ENCODE data around the gene RNF125.
"Not testable (repeated sequence)": the region's sequence is repeated elsewhere in the genome, so short reads cannot be mapped to it uniquely, and the experiment has no call there.

Gene RNF125

DNA sequence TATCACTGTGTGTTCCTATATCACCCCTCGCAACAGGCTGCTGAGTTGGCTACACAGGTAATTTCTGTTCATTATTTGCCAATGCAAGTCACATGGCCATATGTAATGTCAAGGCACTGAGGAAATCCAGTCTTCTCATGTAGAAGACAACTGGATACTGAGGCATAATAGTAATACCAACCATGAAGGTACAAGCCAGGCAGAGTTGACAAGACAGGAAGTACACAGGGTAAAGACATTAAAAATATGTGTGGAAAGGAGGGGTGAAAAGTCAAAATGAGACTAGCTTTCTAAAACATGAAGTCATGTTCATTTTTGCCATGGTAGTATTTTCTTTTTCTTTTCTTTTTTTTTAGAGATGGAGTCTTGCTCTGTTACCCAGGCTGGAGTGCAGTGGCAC is 55.6 kb downstream of the RNF125 start:
- H3K4me3 ChIP-seq (ENCODE audit: low read depth, low read length), result no peak overlapping the region
- no peak for DNase-seq (ENCODE audit: low read depth)

DNA sequence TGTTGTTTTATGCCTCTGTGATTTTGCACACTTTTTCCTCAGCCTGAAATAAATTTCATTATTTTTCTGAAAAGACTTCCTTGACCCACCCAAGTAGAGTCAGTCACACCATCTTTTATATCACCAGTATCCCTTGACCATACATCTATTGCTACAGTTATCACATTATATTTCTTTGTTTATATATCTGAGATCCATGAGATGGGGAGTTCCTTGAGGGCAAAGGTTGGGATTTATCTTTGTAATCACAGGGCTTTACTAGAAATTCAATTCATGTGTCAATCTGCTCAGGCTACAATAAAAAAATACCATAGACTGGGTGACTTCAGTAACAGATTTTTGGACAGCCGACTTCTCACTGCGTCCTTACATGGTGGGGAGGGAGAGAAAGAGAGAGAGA is 60.2 kb downstream of the RNF125 start:
- DNase-seq (ENCODE audit: low read depth), result no peak
- no peak overlapping the region for H3K4me3 ChIP-seq (ENCODE audit: low read depth, low read length)

DNA sequence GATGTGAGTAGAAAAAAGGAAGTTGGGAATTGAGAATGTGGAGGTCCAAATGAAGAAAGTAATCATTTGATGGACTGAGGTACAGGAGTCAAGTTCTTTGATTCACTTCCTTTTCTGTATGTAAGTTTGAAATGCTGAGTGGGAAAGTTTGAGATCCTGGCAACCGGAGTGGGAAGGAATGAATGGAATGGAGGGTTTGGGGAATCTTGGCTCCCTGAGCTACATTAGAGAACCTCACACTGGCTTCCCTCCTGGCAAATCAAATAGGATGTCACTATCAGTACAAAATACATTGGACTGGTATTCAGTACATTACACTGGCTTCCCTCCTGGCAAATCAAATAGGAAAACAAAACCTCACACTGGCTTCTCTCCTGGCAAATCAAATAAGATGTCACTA is 63.3 kb downstream of the RNF125 start:
- DNase-seq (ENCODE audit: low read depth), result no peak
- no peak overlapping the region for H3K4me3 ChIP-seq (ENCODE audit: low read depth, low read length)

DNA sequence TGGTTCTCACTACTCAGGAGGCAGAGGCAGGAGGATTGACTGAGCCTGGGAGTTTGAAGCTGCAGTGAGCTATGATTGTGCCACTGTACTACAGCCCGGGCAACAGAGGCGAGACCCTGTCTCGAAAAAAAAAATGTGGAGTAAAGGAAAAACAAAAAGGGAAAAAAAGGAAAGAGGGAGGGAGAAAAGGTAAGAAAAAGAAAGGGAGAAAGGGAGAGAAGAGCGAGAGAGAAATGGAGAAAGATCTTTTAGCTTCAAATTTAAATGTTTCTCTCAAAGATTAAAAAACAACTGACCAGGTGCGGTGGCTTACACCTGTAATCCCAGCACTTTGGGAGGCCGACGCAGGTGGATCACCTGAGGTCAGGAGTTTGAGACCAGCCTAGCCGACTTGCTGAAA is 65.2 kb downstream of the RNF125 start:
- H3K4me3 ChIP-seq (ENCODE audit: low read depth, low read length), result no peak overlapping the region
- DNase-seq (ENCODE audit: low read depth), result no peak

DNA sequence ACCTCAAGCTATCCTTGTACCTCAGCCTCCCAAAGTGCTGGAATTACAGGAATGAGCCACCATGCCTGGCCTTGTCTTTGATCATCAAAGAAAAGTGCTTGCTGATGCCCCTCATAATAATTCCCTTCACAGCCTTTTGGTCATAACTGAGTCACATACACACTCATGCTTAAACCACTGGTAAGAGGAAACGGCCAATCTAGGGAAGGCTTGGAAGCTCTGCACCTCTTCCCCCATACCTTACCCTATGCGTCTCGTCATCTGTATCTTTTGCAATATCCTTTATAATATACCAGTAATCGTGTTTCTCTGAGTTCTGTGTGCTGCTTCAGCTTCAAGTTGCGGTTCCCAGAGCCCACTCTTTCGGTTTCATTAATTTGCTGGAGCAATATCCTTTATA is 68.3 kb downstream of the RNF125 start:
- DNase-seq (ENCODE audit: low read depth), result peak; percentile 28
- H3K4me3 ChIP-seq (ENCODE audit: low read depth, low read length), result no peak overlapping the region

DNA sequence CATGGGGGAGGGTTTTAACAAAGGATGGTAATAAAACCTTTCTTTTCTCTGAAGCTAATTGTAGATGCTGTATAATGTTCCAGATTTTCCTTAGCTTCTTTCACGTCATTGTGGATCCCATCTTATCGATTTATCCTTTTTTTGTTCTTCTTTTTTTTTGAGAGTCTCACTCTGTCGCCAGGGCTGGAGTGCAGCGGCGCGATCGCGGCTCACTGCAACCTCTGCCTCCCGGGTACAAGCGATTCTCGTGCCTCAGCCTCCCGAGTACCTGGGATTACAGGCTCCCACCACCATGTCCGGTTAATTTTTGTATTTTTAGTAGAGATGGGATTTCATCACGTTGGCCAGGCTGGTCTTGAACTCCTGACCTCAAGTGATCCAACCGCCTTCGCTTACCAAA is 72.2 kb downstream of the RNF125 start:
- not testable (repeated sequence) for H3K4me3 ChIP-seq (ENCODE audit: low read depth, low read length); DNase-seq (ENCODE audit: low read depth)

DNA sequence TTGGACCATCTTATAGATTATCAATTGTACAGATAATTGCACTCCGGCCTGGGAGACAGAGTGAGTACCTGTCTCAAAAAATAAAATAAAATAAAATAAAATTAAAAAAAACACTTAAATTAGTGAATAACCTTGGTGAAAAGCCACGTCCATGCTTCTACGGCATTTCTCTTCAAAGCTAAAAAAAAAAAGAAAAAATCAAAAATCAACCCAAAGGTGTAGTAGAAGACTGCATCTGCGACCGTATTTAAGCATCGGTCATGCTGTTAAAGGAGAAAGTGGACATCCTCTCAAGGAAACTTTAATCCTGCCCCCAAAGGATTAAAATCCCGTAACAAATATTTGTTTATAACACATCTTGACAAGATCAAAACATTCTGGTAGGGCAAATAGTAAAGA is 72.7 kb downstream of the RNF125 start:
- H3K4me3 ChIP-seq (ENCODE audit: low read depth, low read length), result peak overlapping the region; percentile 78
- no peak for DNase-seq (ENCODE audit: low read depth)

DNA sequence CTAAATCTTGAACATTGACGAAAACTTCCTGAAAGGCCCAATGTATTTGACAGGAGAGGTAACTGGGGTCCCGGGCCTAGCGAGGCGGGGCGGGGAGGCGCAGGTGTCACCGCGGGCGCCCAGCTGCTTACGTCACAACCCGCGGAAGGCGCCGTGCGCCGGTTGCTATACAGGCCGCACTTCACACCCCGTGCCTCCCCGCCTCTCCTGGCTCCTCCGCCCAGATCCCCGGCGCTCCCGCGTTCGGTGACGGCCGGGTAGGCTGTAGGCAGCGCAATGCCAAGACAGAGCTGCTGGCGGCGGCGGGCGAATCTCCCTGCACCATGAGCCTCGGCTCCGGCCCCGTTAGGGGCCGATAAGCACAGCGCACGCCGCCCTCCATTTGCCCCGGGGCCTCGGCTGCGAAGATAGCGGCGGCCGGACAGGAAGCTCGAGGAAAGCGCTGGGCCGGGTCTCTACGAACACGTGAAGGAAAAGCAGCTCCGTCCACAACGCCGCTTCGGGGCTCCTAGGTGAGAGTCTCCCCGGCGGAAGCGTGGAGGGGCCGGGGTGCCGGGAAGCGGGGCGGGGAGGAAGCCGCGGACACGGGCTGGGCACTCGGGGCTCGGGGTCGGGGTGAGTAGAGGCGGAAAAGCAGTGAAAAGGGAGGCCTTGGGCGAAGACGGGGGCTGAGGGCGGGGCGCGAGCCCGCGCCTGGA is 73.2 kb downstream of the RNF125 start, which contains the start of gene RNF138:
RNF138 (plus strand) TSS at position 151 of the 698 bp plus-strand sequence. CDS start 903 bp downstream, outside the sequence.
- peak within 1 kb of the TSS; percentile 78 for H3K4me3 ChIP-seq (ENCODE audit: low read depth, low read length)
- peak; percentile 44 for DNase-seq (ENCODE audit: low read depth)

DNA sequence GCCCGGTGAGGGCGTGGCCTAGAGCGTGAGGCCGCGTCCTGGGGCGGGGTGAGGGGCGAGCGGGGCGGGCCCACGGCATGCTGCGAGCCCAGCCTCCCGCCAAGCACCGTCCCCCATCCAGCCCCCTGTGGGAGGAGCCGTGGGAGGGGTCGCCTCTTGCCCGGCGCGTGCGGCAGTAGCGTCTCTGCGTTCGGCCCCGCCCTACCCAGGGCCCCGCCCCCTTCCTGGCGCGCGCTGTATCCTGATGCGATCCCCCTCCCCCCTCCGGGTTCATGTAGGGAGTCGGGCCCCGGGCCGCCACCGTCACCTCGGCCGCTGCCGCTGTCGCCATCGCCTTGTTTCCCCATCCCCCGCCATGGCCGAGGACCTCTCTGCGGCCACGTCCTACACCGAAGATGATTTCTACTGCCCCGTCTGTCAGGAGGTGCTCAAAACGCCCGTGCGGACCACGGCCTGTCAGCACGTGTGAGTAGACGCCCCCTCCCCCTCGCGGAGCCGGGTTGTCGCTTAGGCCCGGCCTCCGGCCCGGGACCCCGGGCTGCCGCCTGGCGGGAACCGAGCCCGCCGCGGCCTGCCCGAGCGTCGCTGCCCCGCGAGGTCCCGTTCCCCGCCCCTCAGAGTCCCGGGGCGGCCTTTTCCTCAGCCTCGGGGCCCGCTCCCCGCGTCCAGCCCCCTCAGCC is 73.9 kb downstream of the RNF125 start:
- peak; percentile 91 for DNase-seq (ENCODE audit: low read depth)
- H3K4me3 ChIP-seq (ENCODE audit: low read depth, low read length), result peak overlapping the region; percentile 78

DNA sequence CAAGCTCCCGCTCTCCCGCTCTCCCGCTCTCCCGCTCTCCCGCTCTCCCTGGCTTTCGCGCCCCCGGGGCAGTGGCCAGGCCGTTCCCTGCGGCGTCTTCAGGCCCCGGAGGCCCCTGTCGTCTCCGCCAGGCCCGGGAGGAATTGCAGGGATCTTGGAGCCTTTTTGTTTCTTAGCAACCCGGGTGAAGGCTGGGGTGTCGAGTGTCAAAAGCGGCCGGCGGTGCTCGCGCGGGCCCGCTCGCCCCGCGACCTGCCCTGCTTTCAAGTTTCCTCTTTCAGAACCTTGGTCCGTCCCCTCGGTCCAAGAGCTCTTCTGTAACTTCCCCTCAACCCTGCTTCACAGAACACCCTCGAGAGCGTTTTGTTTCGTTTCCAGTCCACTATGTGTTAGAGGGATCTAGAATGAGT is 74.5 kb downstream of the RNF125 start:
- peak; percentile 18 for DNase-seq (ENCODE audit: low read depth)
- H3K4me3 ChIP-seq (ENCODE audit: low read depth, low read length), result peak overlapping the region; percentile 78

DNA sequence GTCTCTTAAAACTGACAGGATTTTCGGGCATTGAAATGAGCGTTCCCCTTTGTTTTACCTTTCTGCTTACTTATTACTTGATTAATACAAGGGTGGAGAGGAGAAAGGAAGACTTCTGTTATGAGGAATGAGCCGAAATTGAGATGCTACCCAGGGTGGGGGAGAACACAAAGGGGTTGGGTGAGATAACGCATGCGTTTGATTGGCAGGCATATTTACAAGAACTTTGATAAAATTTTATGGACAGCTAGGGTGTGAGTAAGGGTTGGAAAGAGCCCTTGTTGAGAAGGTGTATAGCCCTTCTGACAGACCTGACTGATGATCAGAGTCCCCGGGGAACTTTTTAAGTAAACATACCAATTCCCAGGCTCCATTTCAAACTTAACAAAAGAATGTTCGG is 74.9 kb downstream of the RNF125 start:
- no peak for DNase-seq (ENCODE audit: low read depth)
- H3K4me3 ChIP-seq (ENCODE audit: low read depth, low read length), result peak overlapping the region; percentile 78

DNA sequence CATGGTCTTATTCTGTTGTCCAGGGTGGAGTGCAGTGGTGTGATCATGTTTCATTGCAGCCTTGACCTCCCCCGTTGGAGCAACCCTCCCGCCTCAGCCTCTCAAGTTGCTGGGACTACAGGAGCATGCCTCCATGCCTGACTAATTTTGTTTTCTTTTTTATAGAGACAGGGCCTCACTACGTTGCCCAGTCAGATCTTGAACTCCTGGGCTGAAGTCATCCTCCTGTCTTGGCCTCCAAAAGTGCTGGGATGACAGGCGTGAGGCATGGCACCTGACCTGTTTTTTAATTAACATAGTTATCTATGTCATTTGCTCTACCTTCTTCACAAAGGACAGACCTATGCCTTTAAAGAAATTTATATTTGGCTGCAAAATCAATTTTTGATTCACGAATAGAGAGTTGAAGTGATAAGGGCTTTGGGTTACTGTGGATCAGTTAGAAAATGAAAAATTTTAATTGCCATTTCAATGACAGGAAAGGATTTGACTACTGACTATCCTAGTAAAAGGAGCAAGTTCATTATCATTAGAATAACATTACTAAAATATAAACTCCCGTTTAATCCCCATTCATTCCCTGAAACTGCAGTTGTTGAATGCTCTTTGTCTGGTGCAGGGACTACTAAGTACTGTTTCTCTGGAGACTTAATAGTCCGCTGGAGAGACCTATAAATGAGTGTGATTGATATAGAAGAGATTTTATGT is 76.7 kb downstream of the RNF125 start:
- no peak for DNase-seq (ENCODE audit: low read depth)
- no peak overlapping the region for H3K4me3 ChIP-seq (ENCODE audit: low read depth, low read length)

DNA sequence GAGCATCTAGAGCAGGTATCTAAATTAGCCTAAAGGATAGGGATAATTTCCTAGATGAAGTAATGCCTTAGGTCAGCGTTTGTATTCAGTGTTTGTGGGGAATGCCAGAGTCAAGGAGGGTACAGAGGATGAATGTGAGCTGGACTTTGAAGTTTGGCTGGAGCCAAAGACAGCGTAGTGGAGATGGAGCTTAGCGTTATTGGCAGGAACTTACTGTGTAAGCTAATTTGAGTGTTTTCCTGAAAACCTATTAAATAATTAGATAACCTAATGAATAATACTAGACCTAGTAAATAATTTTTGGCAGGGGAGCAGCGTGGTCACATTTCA is 77.2 kb downstream of the RNF125 start:
- H3K4me3 ChIP-seq (ENCODE audit: low read depth, low read length), result no peak overlapping the region
- no peak for DNase-seq (ENCODE audit: low read depth)

DNA sequence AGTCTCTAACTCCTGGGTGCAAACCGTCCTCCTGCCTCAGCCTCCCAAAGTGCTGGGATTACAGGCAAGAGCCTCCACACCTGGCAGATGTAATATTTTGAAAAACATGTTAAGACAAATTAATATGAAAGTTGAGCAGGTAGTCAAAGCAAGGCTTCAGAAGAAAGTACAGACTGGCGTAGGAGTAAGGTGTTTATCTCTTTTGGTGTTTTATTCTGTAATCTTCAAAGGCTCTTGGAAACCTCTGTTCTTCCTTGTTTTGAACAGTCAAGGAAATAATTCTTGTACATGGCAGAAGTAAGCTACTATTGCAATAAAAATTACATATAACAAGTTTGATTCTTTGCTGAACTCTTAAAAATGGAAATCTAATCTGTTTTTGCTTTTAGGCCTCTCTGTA is 78.3 kb downstream of the RNF125 start:
- DNase-seq (ENCODE audit: low read depth), result no peak
- no peak overlapping the region for H3K4me3 ChIP-seq (ENCODE audit: low read depth, low read length)

DNA sequence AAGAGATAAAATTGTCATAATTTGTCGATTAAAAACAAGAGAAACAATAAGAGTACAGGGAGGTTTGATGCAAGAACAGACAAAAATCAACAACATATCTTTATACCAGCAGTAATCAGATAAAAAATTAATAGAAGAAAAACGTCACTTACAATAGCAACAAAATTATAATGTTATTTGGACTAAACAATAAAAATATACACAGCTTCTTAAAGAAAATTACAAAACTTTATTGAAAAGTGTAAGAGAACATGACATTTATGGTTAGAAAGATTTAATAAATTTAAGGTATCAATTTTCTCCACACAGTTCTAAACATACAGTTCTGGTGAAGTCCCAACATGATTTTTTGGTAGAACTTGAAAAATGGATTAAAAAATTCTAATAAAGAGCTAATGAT is 85.9 kb downstream of the RNF125 start:
- DNase-seq (ENCODE audit: low read depth), result no peak
- no peak overlapping the region for H3K4me3 ChIP-seq (ENCODE audit: low read depth, low read length)

DNA sequence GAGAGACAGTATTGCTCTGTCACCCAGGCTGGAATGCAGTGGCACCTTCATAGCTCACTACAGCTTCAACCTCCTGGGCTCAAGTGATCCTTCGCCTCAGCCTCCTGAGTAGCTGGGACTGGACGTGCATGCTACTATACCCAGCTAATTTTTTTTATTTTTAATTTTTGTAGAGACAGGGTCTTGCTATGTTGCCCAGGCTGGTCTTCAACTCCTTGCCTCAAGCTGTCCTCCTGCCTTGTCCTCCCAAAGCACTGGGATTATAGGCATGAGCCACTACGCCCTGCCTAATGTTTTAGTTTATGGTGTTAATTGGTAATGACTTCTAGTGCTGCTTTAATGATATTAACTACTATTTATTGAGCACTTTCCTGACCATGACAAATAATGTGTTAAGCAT is 91.4 kb downstream of the RNF125 start:
- DNase-seq (ENCODE audit: low read depth), result no peak
- no peak overlapping the region for H3K4me3 ChIP-seq (ENCODE audit: low read depth, low read length)

DNA sequence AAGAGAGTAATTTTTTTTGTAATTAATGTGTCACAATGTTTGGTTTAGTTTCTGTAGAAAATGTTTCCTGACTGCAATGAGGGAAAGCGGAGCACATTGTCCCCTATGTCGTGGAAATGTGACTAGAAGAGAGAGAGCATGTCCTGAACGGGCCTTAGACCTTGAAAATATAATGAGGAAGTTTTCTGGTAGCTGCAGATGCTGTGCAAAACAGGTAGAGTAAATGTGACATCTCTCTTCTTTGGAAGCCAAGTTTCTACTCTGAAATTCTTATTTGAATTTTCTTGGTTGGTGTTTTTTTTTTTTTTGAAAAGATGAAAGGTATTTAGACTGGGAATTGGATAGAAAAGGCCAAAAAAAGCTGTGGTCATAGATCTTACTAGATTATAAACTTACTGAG is 93.1 kb downstream of the RNF125 start:
- no peak for DNase-seq (ENCODE audit: low read depth)

DNA sequence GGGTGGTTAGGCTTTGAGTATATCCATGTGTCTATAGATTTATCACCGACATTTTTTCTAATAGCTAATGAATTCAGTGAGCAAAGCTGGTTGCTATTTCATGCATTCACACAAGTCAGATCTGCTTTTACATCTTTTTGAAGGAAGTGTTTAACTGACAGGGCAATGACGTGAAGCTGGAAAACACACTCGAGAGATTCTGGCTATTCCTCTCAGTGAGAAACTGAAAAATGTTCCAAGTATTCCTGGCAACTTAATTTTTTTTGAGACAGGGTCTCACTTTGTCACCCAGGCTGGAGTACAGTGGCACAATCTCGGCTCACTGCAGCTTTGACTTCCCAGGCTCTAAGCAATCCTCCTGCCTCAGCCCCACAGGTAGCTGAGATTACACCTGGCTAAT is 94.2 kb downstream of the RNF125 start:
- DNase-seq (ENCODE audit: low read depth), result no peak
- H3K4me3 ChIP-seq (ENCODE audit: low read depth, low read length), result no peak overlapping the region

More for the DNA sequence above, 93.1 kb downstream of the RNF125 start:
- H3K4me3 ChIP-seq (ENCODE audit: low read depth, low read length), result no peak overlapping the region

DNA sequence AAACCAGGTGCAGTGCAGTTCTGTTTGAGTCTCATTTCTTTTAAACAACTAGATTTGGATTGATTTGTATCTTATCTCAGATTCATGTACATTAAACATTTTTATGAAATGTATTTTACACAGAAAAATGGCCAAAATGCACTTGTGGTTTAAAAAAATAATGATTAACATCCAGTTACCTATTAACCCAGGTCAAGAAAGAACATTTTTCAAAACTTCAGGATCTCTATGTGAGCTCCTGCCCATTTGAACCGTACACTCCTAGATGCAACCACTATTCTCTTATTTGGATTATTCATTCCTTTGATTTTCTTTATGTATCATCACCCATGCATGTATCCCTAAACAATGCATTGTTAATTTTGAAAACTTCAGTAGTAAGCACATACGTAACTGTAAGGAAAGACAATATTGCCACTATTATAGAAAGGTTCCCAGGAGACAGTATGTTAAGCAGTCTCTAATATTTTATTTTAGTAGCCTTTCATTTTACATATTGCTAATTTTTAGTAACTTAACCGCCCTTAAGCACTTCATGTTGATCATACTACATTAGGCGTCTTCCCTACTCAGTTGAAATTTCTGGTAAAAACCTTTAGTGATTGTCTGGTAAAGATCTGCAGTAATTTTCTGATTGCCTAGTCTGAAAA is 95.8 kb downstream of the RNF125 start:
- no peak for DNase-seq (ENCODE audit: low read depth)
- no peak overlapping the region for H3K4me3 ChIP-seq (ENCODE audit: low read depth, low read length)

DNA sequence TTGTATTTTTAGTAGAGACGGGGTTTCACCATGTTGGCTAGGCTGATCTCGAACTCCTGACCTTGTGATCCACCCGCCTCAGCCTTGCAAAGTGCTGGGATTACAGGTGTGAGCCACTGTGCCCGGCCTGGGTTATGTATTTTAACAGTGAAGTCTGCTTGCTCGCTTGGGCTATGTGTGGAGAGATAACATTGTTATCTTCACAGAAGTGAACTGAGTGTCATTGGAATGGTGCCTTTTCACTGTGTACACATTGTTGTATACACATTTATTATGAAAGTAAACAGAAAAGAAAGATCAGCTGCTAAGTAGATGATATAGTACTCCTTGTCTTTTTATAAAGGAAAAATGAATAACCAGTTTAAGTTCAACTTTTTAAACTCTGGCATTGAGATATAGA is 103.4 kb downstream of the RNF125 start:
- DNase-seq (ENCODE audit: low read depth), result no peak
- no peak overlapping the region for H3K4me3 ChIP-seq (ENCODE audit: low read depth, low read length)

Measured in skeletal muscle cell (primary cell).